ENCODE data around the gene LGI4.
"Not testable (repeated sequence)": the region's sequence is repeated elsewhere in the genome, so short reads cannot be mapped to it uniquely, and the experiment has no call there.

LGI4 gene

GRCh38 chr19:35105411-35106290 lies 29.2 kb downstream of the LGI4 start:
- DNase-seq (ENCODE audit: low read depth in 2 of 2), result no peak

DNA sequence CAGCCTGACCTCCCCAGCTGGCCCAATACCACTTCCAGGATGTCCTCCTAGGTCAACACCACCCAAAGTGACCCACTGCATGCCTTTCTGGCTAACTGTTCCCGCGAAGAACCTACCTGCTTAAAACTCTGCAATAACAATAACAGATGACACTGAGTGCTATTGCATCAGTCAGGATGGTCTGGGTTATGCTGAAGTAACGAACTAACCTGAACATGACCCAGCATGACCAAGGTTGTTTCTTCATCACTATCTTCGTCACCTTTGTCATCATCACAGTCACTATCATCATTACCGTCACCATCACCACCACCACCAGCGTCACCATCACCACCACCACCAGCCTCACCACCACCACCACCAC lies 29.8 kb downstream of the LGI4 start:
- DNase-seq (ENCODE audit: low read depth in 2 of 2), result no peak

DNA sequence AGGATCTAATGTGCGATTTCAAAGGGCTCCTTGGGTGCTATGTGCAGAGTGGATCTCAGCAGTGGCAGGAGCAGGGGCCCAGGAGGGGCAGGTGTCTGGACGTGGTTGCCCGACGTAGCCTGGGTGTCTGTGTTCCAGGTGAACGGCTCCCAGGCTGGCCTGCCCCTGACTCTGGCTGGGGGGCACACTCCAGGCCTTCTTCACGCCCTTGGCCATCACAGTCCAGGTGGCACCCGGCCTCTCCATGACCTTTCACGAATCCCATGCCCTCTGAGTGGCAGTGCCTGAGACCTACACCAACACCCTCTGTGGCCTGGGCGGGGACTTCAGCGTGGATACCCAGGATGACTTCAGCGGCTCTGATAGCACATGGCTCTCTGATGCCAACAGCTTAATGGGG lies 30.5 kb downstream of the LGI4 start:
- no peak for DNase-seq (ENCODE audit: low read depth in 2 of 2)

- not testable (repeated sequence) for DNase-seq (ENCODE audit: low read depth in 2 of 2)
These were observed 31.2 kb downstream of the LGI4 start for GRCh38 chr19:35103614-35104013.

- not testable (repeated sequence) for DNase-seq (ENCODE audit: low read depth in 2 of 2)
These were observed 32.9 kb downstream of the LGI4 start for GRCh38 chr19:35101949-35102348.

DNA sequence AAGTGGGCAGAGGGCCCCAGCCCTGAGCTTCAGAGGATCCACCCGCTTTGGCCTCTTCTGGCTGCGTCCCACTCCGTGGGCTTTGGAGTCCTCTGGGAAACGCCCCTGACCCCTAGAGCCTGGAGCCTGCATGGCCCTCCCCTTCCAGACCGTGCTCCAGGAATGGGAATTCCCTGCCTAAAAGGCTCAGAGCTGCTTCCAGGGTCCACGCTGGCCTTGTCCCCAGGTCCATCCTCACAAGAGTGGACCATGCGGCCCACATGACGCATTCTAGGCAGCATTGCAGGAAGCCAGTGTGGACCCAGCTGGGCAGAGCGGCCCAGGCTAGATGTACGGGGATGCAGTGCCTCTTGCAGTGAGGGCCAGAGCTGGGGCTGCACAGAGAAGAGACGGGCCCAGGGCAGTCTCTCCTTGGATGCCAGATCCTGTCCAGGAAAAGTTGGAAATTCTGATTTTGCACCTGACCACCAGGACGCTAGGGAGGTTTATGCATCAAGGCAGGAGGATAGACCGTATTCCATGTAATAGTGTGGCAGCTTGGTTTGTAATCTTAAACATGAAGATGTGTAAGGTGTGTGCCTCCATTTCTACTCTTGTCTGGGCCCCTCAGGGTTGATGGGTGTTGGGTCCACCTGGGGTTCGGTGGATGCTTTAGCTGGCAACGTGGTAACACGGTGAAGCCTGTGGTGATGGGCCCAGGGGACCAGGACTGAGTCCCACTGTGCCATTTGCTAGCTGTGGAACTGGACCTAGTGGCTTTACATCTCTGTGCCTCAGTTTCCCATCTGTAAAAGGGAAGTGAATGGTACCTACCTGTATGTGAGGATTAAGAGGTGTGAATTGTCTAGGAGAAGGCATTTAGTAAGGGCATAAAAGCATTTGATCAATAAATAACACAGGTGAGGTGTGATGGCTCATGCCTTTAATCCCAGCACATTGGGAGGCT lies 34.0 kb downstream of the LGI4 start:
- DNase-seq (ENCODE audit: low read depth in 2 of 2), result no peak

DNA sequence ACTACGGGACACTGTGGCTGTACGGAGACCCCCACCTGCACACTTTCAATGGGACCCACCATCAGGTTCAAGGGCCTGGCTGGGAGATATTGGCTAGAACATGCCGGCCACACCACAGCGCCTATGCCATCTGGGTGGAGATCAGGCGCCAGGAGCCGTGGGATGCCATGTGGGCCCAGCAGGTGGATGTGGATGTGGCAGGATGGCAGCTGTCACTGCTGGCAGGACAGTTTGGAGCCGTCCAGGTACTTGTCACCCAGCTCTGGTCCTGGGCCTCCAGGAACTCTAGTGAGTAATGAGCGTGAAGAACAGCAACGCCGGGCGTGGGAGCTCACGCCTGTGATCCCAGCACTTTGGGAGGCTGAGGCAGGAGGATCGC lies 35.0 kb downstream of the LGI4 start:
- no peak for DNase-seq (ENCODE audit: low read depth in 2 of 2)

DNA sequence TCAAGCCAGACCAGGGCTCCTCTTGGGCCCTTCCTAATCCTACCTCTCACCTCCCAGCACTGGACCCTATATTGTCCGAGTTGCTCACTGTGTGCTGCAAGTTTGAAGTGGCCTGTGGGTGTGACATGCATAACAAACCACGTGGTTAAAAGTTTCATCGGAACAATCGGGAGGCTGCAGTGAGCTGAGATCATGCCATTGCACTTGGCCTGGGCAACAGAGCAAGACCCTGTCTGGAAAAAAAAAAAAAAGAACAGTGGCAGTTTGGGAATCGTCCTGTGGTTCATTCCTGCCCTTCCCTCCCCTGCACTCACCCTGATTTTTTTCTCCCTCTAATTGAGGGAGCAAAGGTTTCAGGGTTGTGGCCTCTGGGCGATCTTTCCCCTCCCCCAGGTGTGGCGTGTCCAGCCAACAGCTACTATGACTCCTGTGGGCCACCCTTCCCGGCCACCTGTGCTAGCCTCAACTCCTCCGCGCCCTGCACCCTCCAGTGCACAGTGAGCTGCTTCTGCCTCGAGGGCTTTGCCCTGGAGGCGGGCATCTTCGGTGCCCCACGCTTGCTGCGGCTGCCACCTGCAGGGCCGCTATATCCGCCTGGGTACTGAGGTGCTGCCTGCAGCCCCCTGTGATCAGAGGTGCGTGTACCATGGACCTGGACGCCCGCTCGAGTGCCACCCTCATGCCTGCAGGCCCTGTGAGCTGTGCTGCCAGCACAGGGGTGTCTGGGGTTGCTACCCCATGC lies 35.5 kb downstream of the LGI4 start:
- DNase-seq (ENCODE audit: low read depth in 2 of 2), result no peak

- DNase-seq (ENCODE audit: low read depth in 2 of 2), result no peak
These were observed 36.3 kb downstream of the LGI4 start for GRCh38 chr19:35098413-35099049.

GRCh38 chr19:35095667-35096368 lies 39.0 kb downstream of the LGI4 start:
- no peak for DNase-seq (ENCODE audit: low read depth in 2 of 2)

- DNase-seq (ENCODE audit: low read depth in 2 of 2), result no peak
These were observed 40.2 kb downstream of the LGI4 start for GRCh38 chr19:35094656-35095055.

GRCh38 chr19:35093941-35094647 lies 40.8 kb downstream of the LGI4 start:
- no peak for DNase-seq (ENCODE audit: low read depth in 2 of 2)

- DNase-seq (ENCODE audit: low read depth in 2 of 2), result no peak
These were observed 41.4 kb downstream of the LGI4 start for GRCh38 chr19:35093430-35093829.

GRCh38 chr19:35090506-35091214 lies 44.2 kb downstream of the LGI4 start:
- peak; percentile 31 to 45 for DNase-seq (ENCODE audit: low read depth in 2 of 2)

DNA sequence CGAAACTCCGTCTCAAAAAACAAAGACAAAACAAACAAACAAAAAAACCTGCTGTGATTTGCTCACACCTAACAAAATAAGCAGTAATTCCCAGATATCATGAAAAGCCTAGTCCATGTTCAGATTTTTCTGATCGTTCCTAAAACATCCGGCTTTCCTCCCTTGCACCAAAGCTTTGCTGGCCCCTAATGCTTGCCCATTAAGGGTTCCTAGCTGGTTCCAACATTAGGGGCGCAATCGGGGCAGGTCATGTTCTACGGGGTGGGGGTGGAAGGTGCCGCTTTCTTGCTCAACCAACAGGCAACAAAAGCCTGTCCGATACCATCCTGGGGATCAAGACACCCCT lies 44.7 kb downstream of the LGI4 start:
- DNase-seq (ENCODE audit: low read depth in 2 of 2), result no peak

- DNase-seq (ENCODE audit: low read depth in 2 of 2), result no peak
These were observed 45.3 kb downstream of the LGI4 start for GRCh38 chr19:35089554-35089953.

DNA sequence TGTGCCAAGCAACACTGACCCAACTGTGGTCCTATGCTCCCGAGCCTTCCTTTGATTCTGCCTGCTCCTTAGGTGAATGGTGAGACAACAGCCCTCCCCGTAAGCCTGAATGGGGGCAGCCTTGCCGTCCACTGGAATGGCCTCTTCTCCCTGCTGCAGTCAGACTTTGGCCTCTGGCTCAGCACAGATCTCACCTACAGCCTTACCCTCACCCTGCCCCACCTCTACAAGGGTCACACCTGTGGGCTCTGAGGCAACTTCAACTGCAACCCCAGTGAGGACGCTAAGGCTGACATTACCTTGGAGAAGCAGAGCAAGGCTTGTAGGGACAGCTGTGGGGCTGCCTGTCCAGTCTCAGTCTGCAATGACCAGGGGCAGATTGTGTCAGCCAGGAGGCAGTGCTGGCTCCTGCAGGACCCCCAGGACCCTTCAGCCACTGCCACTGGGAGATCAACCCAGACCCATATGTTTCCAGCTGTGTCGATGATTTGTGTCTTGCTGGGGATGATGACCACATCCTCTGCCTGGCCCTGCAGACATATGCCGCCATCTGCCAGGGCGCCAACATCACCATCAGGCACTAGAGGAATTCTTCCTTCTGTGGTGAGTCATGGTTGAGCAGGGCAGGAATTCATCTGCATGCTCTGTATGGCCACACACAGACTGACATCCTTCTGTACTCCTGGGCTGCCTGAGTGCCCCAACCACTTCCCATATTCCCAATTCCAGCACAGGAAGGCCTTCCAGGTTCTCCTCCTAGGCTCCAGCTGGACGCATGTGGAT lies 46.5 kb downstream of the LGI4 start:
- no peak for DNase-seq (ENCODE audit: low read depth in 2 of 2)

DNA sequence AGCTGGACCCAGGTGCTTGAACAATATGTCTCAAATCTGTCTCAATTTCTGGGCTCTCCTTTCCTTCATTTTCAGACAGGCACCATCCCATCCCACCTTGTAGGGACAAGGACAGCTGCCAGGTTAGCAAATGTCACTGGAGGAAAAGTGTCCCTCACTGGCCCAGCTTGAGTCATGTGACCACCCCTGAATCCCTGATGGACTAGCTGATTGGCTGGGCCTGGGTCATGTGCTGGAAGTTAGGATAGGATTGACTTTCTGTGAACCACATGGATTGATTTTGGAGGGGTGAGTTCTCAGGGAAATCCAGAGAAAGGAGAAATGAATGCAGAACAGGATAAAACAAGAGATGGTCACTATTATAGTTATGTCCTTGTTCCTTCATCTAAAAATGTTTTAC lies 47.5 kb downstream of the LGI4 start:
- no peak for DNase-seq (ENCODE audit: low read depth in 2 of 2)

DNA sequence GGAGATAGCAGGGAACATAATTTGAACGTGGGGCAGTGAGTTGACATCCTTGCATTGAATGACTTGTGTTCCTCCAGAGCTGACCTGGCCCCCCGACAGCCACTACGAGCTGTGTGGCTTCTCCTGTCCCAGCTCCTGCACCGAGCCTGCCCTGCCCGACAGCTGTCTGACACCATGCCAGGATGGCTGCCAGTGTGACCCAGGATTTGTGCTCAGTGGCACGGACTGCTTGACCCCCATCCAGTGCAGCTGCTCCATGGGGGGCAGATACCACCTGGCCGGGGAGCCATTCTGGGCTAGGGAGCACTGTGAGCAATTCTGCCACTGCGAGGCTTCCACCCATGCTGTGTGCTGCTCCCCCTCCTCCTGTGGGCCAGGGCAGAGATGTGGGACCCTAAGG lies 48.4 kb downstream of the LGI4 start:
- DNase-seq (ENCODE audit: low read depth in 2 of 2), result no peak

All from activated CD4-positive, alpha-beta T cell treated with anti-CD3 and anti-CD28 coated beads for 24 hours (primary cell).